ENCODE measurements around the gene RBBP8NL.

RBBP8NL gene

DNA sequence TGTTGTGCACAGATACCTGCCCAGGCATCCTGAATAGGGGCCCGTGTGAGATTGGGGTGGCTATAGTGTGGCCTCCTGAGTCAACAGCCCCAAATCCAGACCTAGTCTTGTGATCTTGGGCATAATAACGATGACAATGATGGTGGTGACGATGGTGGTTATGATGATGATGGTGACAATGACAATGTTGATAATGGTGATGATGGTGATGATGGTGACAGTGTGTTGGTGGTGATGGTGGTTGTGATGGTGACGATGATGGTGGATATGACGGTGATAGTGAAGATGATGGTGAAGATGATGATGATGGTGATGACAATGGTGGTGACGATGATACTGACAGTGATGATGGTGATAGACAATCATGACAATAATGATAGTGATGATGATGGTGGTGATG is 45.5 kb downstream of the RBBP8NL start:
- H4K20me1 ChIP-seq (ENCODE audit: low read depth, low read length): no peaks in the 10 kb centered on the region
- no peak overlapping the region for H3K27ac ChIP-seq (ENCODE audit: low read depth, low read length)
- H3K79me2 ChIP-seq (ENCODE audit: insufficient read depth, low read length): peaks cover 15% of the 10 kb centered on the region
- no peak overlapping the region for H3K9ac ChIP-seq (ENCODE audit: low read length)
- H3K36me3 ChIP-seq (ENCODE audit: low read length): peaks cover 5% of the 10 kb centered on the region; the same call in 1 of the 2 replicates
- 0 out of 2 replicates have a peak, but pooled peaks cover 3% of the 10 kb centered on the region for H3F3A ChIP-seq (ENCODE audit: insufficient read depth)
- H3K9me2 ChIP-seq (replicated peaks; ENCODE audit: insufficient read depth, low read length): no peaks in the 10 kb centered on the region
- H2AFZ ChIP-seq (ENCODE audit: low read depth, low read length, severe bottlenecking): no peak overlapping the region
- no peak overlapping the region for H3K4me3 ChIP-seq (ENCODE audit: insufficient read depth, low read length, poor library complexity, severe bottlenecking)
- no peaks in the 10 kb centered on the region for H3K9me3 ChIP-seq (ENCODE audit: insufficient read depth, low read length)
- H3K4me2 ChIP-seq (ENCODE audit: low read depth, low read length, poor library complexity, severe bottlenecking): no peak overlapping the region
- TF ChIP-seq, protein P1, sequence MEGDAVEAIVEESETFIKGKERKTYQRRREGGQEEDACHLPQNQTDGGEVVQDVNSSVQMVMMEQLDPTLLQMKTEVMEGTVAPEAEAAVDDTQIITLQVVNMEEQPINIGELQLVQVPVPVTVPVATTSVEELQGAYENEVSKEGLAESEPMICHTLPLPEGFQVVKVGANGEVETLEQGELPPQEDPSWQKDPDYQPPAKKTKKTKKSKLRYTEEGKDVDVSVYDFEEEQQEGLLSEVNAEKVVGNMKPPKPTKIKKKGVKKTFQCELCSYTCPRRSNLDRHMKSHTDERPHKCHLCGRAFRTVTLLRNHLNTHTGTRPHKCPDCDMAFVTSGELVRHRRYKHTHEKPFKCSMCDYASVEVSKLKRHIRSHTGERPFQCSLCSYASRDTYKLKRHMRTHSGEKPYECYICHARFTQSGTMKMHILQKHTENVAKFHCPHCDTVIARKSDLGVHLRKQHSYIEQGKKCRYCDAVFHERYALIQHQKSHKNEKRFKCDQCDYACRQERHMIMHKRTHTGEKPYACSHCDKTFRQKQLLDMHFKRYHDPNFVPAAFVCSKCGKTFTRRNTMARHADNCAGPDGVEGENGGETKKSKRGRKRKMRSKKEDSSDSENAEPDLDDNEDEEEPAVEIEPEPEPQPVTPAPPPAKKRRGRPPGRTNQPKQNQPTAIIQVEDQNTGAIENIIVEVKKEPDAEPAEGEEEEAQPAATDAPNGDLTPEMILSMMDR (IDR thresholded peaks at IDR 0.05; ENCODE audit: insufficient read depth, low read length, poor library complexity, severe bottlenecking): no peak
- no peak for TF ChIP-seq EZH2phosphoT487 (conservative IDR thresholded peaks at IDR 0.05; ENCODE audit: low read length)
- no peaks in the 10 kb centered on the region for H3K27me3 ChIP-seq (ENCODE audit: low read length)

DNA sequence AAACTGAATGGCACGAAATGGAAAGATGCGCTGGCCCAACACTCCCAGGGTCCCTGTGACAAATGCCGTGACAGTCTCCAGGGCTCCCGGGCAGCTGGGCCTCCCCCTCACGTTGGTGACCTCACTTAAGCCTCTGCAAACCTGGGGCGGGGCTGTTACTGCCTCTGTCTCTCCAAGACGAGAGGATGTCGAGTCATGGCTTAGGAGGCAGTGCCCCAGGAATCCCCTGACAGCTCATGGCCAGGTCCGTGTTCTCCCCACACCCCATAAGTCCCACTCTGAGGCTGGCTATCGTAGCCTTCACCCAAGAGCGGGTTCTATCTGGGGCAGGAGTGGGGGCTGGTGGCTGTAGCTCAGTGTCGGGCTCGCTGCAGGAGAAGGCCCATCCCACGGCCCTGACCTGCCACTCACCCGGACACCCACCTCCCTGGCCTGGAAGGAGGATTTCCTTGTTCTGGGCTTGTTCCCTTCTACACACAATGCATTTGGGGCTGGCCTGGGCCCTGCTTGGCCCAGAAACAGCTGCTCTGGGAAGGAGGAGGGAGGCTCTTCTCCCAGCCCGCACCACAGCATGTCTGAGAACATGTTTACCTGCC is 46.0 kb downstream of the RBBP8NL start:
- Histone ChIP-seq H3K9ac (ENCODE audit: low read length) (no peak overlapping the region), H4K20me1 (ENCODE audit: low read depth, low read length) (no peaks in the 10 kb centered on the region), H3K27me3 (ENCODE audit: low read length) (no peaks in the 10 kb centered on the region), H3K36me3 (ENCODE audit: low read length) (peaks cover 5% of the 10 kb centered on the region; the same call in 1 of the 2 replicates), H3K4me2 (ENCODE audit: low read depth, low read length, poor library complexity, severe bottlenecking) (no peak overlapping the region), H2AFZ (ENCODE audit: low read depth, low read length, severe bottlenecking) (no peak overlapping the region), H3K9me3 (ENCODE audit: insufficient read depth, low read length) (no peaks in the 10 kb centered on the region), H3K9me2 (replicated peaks; ENCODE audit: insufficient read depth, low read length) (no peaks in the 10 kb centered on the region), H3K4me3 (ENCODE audit: insufficient read depth, low read length, poor library complexity, severe bottlenecking) (no peak overlapping the region), H3F3A (ENCODE audit: insufficient read depth) (0 out of 2 replicates have a peak, but pooled peaks cover 3% of the 10 kb centered on the region), H3K79me2 (ENCODE audit: insufficient read depth, low read length) (peaks cover 12% of the 10 kb centered on the region), H3K27ac (ENCODE audit: low read depth, low read length) (no peak overlapping the region)
- TF ChIP-seq, protein P1 (IDR thresholded peaks at IDR 0.05; ENCODE audit: insufficient read depth, low read length, poor library complexity, severe bottlenecking): no peak
- TF ChIP-seq EZH2phosphoT487 (conservative IDR thresholded peaks at IDR 0.05; ENCODE audit: low read length): no peak

DNA sequence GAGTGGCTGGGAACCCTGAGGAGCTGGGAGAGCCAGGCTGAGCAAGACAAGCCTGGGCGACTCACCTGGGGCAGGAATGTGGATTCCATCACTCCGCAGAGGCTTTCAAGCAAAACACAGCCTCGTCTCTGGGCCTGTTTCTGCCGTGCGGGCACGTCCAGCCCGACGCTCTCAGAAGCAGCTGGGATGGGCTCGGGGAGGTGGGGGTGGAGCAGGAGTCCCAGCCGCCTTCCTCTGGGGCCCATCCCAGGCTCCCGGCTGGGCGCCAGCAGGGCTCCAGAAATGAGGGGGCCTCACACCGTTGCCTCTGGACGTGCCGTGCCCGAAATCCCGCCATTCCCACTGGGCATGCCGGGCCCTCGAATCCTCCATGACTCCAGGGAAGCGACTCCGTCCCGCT is 49.1 kb downstream of the RBBP8NL start:
- no peak overlapping the region for H3K4me3 ChIP-seq (ENCODE audit: insufficient read depth, low read length, poor library complexity, severe bottlenecking)
- no peak overlapping the region for H3K27ac ChIP-seq (ENCODE audit: low read depth, low read length)
- no peak overlapping the region for H3K9ac ChIP-seq (ENCODE audit: low read length)
- H3K9me2 ChIP-seq (replicated peaks; ENCODE audit: insufficient read depth, low read length): no peaks in the 10 kb centered on the region
- H3K36me3 ChIP-seq (ENCODE audit: low read length): peaks cover 5% of the 10 kb centered on the region; the same call in 1 of the 2 replicates
- no peaks in the 10 kb centered on the region for H4K20me1 ChIP-seq (ENCODE audit: low read depth, low read length)
- TF ChIP-seq, protein P1 (IDR thresholded peaks at IDR 0.05; ENCODE audit: insufficient read depth, low read length, poor library complexity, severe bottlenecking): no peak
- TF ChIP-seq EZH2phosphoT487 (conservative IDR thresholded peaks at IDR 0.05; ENCODE audit: low read length): no peak
- no peak overlapping the region for H3K4me2 ChIP-seq (ENCODE audit: low read depth, low read length, poor library complexity, severe bottlenecking)
- H3F3A ChIP-seq (ENCODE audit: insufficient read depth): 0 out of 2 replicates have a peak, but pooled peaks cover 3% of the 10 kb centered on the region
- no peaks in the 10 kb centered on the region for H3K79me2 ChIP-seq (ENCODE audit: insufficient read depth, low read length)
- H3K27me3 ChIP-seq (ENCODE audit: low read length): no peaks in the 10 kb centered on the region
- H2AFZ ChIP-seq (ENCODE audit: low read depth, low read length, severe bottlenecking): no peak overlapping the region
- H3K9me3 ChIP-seq (ENCODE audit: insufficient read depth, low read length): no peaks in the 10 kb centered on the region
